Ishikawa (cell line): Measurements from ENCODE around the gene SLC15A5.

Experiments used
- CEBPB ChIP-seq: IDR thresholded peaks from 2 replicates; pipeline ENCODE4 v1.6.1; 2012
- CREB1 ChIP-seq: IDR thresholded peaks from 2 replicates; pipeline ENCODE4 v1.6.1; 2012; ENCODE audit warnings: low read depth
- EGR1 ChIP-seq: IDR thresholded peaks from 2 replicates; pipeline ENCODE4 v1.6.1; 2012
- EP300 ChIP-seq: IDR thresholded peaks from 2 replicates; pipeline ENCODE4 v1.6.1; 2012; ENCODE audit warnings: borderline replicate concordance
- FOXM1 ChIP-seq: IDR thresholded peaks from 2 replicates; pipeline ENCODE4 v1.6.1; 2012; ENCODE audit warnings: low read depth, borderline replicate concordance
- MAX ChIP-seq: IDR thresholded peaks from 2 replicates; pipeline ENCODE4 v1.6.1; 2012
- NFIC ChIP-seq: IDR thresholded peaks from 2 replicates; pipeline ENCODE4 v1.6.1; 2012
- RAD21 ChIP-seq: IDR thresholded peaks from 2 replicates; pipeline ENCODE4 v1.6.1; 2012; ENCODE audit warnings: low read depth
- REST ChIP-seq: IDR thresholded peaks from 2 replicates; pipeline ENCODE4 v1.6.1; 2012; ENCODE audit warnings: low read depth, mild to moderate bottlenecking
- TAF1 ChIP-seq: IDR thresholded peaks from 2 replicates; pipeline ENCODE4 v1.6.1; 2012; ENCODE audit warnings: low read depth, mild to moderate bottlenecking
- TCF12 ChIP-seq: IDR thresholded peaks from 2 replicates; pipeline ENCODE4 v1.6.1; 2012; ENCODE audit warnings: low read depth
- TEAD4 ChIP-seq: IDR thresholded peaks from 2 replicates; pipeline ENCODE4 v1.6.1; 2012
- USF1 ChIP-seq: IDR thresholded peaks from 2 replicates; pipeline ENCODE4 v1.6.1; 2012
- YY1 ChIP-seq: IDR thresholded peaks from 2 replicates; pipeline ENCODE4 v1.6.1; 2012; ENCODE audit warnings: low read depth
- ZBTB7A ChIP-seq: IDR thresholded peaks from 2 replicates; pipeline ENCODE4 v1.6.1; 2012; ENCODE audit warnings: low read depth

The SLC15A5 gene

GRCh38 chr12:16294376-16294956 lies 17.0 kb upstream of the SLC15A5 start:
- TF ChIP-seq USF1 (no peak), EP300 (no peak), ZBTB7A (no peak), REST (no peak), CEBPB (no peak), TCF12 (no peak), CREB1 (no peak), TAF1 (no peak), FOXM1 (no peak), RAD21 (no peak), NFIC (no peak)

- TF ChIP-seq TEAD4 (no peak), ZBTB7A (no peak), FOXM1 (no peak), TAF1 (no peak), USF1 (no peak), TCF12 (no peak)
Measured at GRCh38 chr12:16291032-16291431, 13.5 kb upstream of the SLC15A5 start.

GRCh38 chr12:16285586-16285985 lies 8.1 kb upstream of the SLC15A5 start:
- TF ChIP-seq TEAD4, result no peak
- TF ChIP-seq NFIC, result no peak
- no peak for TF ChIP-seq TCF12
- no peak for TF ChIP-seq TAF1
- no peak for TF ChIP-seq ZBTB7A
- no peak for TF ChIP-seq FOXM1

GRCh38 chr12:16282978-16283377 lies 5.5 kb upstream of the SLC15A5 start:
- TF ChIP-seq TCF12 (no peak), YY1 (no peak), CREB1 (no peak), USF1 (no peak), TAF1 (no peak), ZBTB7A (no peak), FOXM1 (no peak), EGR1 (no peak), MAX (no peak), TEAD4 (no peak)

- no peak for TF ChIP-seq EP300
- TF ChIP-seq YY1, result no peak
- no peak for TF ChIP-seq TAF1
- no peak for TF ChIP-seq REST
- TF ChIP-seq TCF12, result no peak
- no peak for TF ChIP-seq TEAD4
- no peak for TF ChIP-seq ZBTB7A
- no peak for TF ChIP-seq USF1
- no peak for TF ChIP-seq NFIC
- no peak for TF ChIP-seq FOXM1
- TF ChIP-seq CREB1, result no peak
- no peak for TF ChIP-seq CEBPB
- no peak for TF ChIP-seq MAX
- no peak for TF ChIP-seq EGR1
- TF ChIP-seq RAD21, result no peak
Measured at GRCh38 chr12:16282081-16282480, 4.6 kb upstream of the SLC15A5 start.

GRCh38 chr12:16281157-16281556 lies 3.7 kb upstream of the SLC15A5 start:
- TF ChIP-seq RAD21 (no peak), TCF12 (no peak), REST (no peak), USF1 (no peak), EP300 (no peak), CREB1 (no peak), EGR1 (no peak), TEAD4 (no peak), TAF1 (no peak), CEBPB (no peak), NFIC (no peak), ZBTB7A (no peak), FOXM1 (no peak)
